IPS-18a (cell line): ENCODE results near the gene PXMP4.
"Not testable (repeated sequence)": the region's sequence is repeated elsewhere in the genome, so short reads cannot be mapped to it uniquely, and the experiment has no call there.

Experiments used
- H3K27ac ChIP-seq: one replicate; pipeline ENCODE4 v1.5.1; 2013; ENCODE audit warnings: low read length
- H3K27me3 ChIP-seq: one replicate; pipeline ENCODE4 v1.6.1; 2013; ENCODE audit warnings: mild to moderate bottlenecking, low read length; ENCODE audit not compliant: control insufficient read depth, insufficient read depth
- H3K36me3 ChIP-seq: one replicate; pipeline ENCODE4 v1.6.1; 2013; ENCODE audit warnings: low read depth, low read length; ENCODE audit not compliant: control insufficient read depth
- H3K4me1 ChIP-seq: one replicate; pipeline ENCODE4 v1.6.1; 2013; ENCODE audit warnings: low read depth, low read length; ENCODE audit not compliant: control insufficient read depth
- H3K4me3 ChIP-seq: one replicate; pipeline ENCODE4 v1.5.1; 2013; ENCODE audit warnings: low read length
- H3K9ac ChIP-seq: one replicate; pipeline ENCODE4 v1.6.1; 2013; ENCODE audit warnings: mild to moderate bottlenecking, low read length, moderate library complexity
- H3K9me3 ChIP-seq: one replicate; pipeline ENCODE4 v1.6.1; 2013; ENCODE audit warnings: low read depth, low read length; ENCODE audit not compliant: control insufficient read depth

Gene PXMP4, protein sequence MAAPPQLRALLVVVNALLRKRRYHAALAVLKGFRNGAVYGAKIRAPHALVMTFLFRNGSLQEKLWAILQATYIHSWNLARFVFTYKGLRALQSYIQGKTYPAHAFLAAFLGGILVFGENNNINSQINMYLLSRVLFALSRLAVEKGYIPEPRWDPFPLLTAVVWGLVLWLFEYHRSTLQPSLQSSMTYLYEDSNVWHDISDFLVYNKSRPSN

GRCh38 chr20:33719989-33720709, at the start of gene PXMP4:
Gene PXMP4 (minus strand): TSS chr20:33720310. CDS start chr20:33720207, 103 bp downstream.
- Histone ChIP-seq H3K4me3 (peak within 1 kb of the TSS; percentile 52), H3K27me3 (no peaks in the 10 kb centered on the region), H3K36me3 (no peaks in the 10 kb centered on the region), H3K27ac (no peak within 1 kb of the TSS), H3K4me1 (no peaks in the 10 kb centered on the region), H3K9ac (no peak within 1 kb of the TSS), H3K9me3 (no peaks in the 10 kb centered on the region)

DNA sequence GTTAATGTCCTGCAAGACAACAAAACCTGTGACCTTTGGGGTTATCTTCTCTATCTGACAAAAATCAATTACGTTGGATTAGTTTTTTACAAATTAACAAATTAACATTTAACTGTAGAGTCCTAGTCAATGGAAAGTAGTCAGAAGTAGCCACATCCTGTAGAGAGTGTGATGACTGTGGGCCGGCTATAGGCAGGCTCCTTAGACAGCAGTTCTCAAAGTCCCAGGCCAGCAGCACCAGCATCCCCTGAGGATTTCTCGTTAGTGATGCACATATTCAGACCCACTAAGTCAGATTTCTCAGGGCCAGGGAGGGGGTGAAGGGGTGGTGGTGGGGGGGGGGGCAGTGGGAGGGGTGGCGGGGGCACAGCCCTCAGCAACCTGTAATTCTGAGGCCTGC, 48.9 kb upstream of the PXMP4 start:
- H3K27me3 ChIP-seq: no peaks in the 10 kb centered on the region
- no peak overlapping the region for H3K27ac ChIP-seq
- H3K36me3 ChIP-seq: peaks cover 6% of the 10 kb centered on the region

GRCh38 chr20:33767777-33768138, 47.6 kb upstream of the PXMP4 start:
- Histone ChIP-seq H3K27me3 (no peaks in the 10 kb centered on the region), H3K36me3 (peaks cover 6% of the 10 kb centered on the region), H3K4me3 (no peak overlapping the region), H3K9me3 (no peaks in the 10 kb centered on the region), H3K27ac (no peak overlapping the region), H3K4me1 (no peaks in the 10 kb centered on the region), H3K9ac (no peak overlapping the region)

More for the DNA sequence above, 48.9 kb upstream of the PXMP4 start:
- Histone ChIP-seq H3K4me3 (no peak overlapping the region), H3K9me3 (no peaks in the 10 kb centered on the region), H3K4me1 (no peaks in the 10 kb centered on the region), H3K9ac (no peak overlapping the region)

DNA sequence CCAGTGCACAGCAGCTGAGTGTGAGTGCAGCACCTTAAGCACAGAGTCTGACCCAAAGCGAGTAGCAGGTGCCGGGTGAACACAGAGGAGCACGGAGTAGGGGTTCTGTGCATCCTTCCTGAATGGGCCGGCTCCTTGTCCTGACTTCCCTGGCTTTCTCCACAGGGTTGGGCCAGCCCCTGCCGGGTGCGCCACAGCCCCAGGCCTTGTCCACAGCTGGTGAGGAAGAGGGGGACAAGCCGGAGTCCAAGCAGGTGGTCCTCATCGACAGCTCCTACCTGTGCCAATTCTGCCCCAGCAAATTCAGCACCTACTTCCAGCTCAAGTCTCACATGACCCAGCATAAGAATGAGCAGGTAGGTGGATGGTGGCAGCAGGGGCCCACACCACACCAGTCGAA, 46.6 kb upstream of the PXMP4 start:
- H3K36me3 ChIP-seq: peaks cover 6% of the 10 kb centered on the region
- no peaks in the 10 kb centered on the region for H3K4me1 ChIP-seq
- H3K27me3 ChIP-seq: no peaks in the 10 kb centered on the region
- no peak overlapping the region for H3K4me3 ChIP-seq
- H3K9me3 ChIP-seq: no peaks in the 10 kb centered on the region
- no peak overlapping the region for H3K27ac ChIP-seq
- no peak overlapping the region for H3K9ac ChIP-seq

DNA sequence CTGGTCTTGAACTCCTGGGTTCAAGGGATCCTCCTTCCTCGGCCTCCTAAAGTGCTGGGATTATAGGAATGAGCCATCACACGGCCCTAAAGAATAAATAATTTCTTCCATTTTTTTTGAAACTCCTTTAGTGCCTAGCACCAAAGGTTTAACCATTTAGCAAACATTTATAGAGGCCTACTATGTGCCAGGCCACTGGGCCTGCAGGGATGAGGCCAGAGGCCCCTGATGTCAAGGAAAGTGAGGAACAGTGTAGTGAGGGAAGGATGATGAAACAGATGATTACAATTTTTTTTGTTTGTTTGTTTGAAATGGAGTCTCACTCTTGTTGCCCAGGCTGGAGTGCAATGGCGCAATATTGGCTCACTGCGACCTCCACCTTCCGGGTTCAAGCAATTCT, 45.5 kb upstream of the PXMP4 start:
- Histone ChIP-seq H3K4me3 (no peak overlapping the region), H3K9ac (no peak overlapping the region), H3K36me3 (peaks cover 6% of the 10 kb centered on the region), H3K27me3 (no peaks in the 10 kb centered on the region), H3K4me1 (no peaks in the 10 kb centered on the region), H3K27ac (no peak overlapping the region), H3K9me3 (no peaks in the 10 kb centered on the region)

DNA sequence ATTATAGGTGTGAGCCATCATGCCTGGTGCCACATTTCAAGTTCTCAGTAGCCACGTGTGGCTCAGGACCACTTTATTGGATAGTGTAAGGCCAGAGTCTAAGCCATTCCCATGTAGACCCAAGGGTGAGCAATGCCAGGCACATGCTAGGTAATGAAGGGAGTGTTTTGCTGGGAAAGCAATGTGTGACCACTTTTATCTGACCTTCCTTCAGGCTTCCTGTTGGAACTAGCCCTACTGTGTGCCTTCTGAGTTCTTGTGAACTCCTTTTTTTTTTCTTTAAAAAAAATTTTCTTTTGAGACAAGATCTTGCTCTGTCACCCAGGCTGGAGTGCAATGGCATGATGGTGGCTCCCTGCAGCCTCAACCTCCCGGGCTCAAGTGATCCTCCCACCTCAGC, 45.0 kb upstream of the PXMP4 start:
- H3K4me1 ChIP-seq: no peaks in the 10 kb centered on the region
- no peak overlapping the region for H3K4me3 ChIP-seq
- no peaks in the 10 kb centered on the region for H3K27me3 ChIP-seq
- H3K36me3 ChIP-seq: peaks cover 6% of the 10 kb centered on the region
- H3K9ac ChIP-seq: no peak overlapping the region
- no peak overlapping the region for H3K27ac ChIP-seq
- no peaks in the 10 kb centered on the region for H3K9me3 ChIP-seq

- Histone ChIP-seq H3K36me3 (peaks cover 3% of the 10 kb centered on the region), H3K4me1 (no peaks in the 10 kb centered on the region), H3K9me3 (no peaks in the 10 kb centered on the region), H3K9ac (no peak overlapping the region), H3K4me3 (no peak overlapping the region), H3K27me3 (no peaks in the 10 kb centered on the region), H3K27ac (no peak overlapping the region)
These were observed 41.7 kb upstream of the PXMP4 start for GRCh38 chr20:33761698-33762250.

DNA sequence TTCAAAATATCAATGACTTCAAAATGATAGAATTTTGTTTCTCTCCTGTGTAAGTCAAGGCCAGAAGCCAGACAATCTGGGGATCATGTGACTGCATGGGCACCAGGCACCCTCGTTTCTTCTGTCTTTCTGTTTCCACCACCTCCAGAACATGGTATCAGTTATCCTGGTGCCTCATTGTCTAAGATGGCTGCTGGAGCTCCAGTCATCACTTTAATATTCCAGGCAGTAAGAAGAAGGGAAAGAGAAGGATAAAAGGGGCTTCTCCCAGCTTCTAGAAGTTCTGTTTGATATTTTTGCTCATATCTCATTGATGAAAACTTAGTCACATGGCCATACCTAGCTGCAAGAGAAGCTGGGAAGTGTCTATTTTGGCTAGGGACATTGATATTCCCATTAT, 37.3 kb upstream of the PXMP4 start:
- H3K4me3 ChIP-seq: no peak overlapping the region
- H3K9ac ChIP-seq: no peak overlapping the region
- peaks cover 6% of the 10 kb centered on the region for H3K4me1 ChIP-seq
- H3K27me3 ChIP-seq: no peaks in the 10 kb centered on the region
- H3K27ac ChIP-seq: no peak overlapping the region
- H3K36me3 ChIP-seq: peaks cover 17% of the 10 kb centered on the region
- H3K9me3 ChIP-seq: no peaks in the 10 kb centered on the region

DNA sequence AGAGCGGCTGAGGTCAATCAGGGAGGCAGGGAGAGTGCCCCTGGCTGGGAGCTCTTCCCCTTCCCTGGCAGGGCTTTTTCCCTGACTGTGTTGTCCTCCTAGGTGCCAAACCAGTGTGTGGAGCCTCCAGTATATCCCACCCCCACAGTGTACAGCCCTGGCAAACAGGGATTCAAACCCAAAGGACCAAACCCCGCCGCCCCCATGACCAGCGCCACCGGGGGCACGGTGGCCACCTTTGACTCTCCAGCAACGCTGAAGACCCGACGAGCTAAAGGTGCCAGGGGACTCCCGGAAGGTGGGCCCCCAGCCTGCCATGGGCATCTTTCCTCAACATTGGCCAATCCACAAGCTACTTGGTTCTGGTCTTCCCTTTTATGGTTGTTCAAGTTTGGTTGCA, 36.9 kb upstream of the PXMP4 start:
- Histone ChIP-seq H3K27ac (no peak overlapping the region), H3K27me3 (no peaks in the 10 kb centered on the region), H3K9ac (no peak overlapping the region), H3K9me3 (no peaks in the 10 kb centered on the region), H3K36me3 (peaks cover 17% of the 10 kb centered on the region), H3K4me3 (no peak overlapping the region), H3K4me1 (peaks cover 6% of the 10 kb centered on the region)

GRCh38 chr20:33755936-33756490, 35.9 kb upstream of the PXMP4 start:
- H3K27ac ChIP-seq, H3K9ac ChIP-seq, H3K9me3 ChIP-seq, H3K27me3 ChIP-seq, H3K4me1 ChIP-seq, H3K4me3 ChIP-seq: not testable (repeated sequence)
- H3K36me3 ChIP-seq: peaks cover 19% of the 10 kb centered on the region

DNA sequence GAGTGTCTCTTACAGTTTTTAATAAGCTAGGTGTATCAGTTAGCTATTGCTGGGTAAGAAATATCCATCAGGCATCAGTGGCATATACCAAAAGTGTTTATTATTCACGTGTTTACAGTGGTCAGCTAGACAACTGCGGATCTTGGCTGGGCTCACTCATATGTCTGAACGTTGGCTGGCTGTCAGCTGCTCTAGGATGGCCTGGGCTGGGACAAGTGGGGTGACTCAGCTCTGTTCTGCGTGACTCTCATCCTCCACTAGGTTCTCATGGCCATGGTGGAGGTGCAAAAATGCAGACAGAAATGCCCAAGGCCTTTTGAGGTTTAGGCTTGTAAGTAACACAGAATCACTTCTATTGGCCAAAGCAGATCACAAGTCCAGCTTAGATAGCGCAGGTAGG, 33.7 kb upstream of the PXMP4 start:
- H3K4me3 ChIP-seq: no peak overlapping the region
- peaks cover 6% of the 10 kb centered on the region for H3K4me1 ChIP-seq
- H3K36me3 ChIP-seq: peaks cover 20% of the 10 kb centered on the region
- no peaks in the 10 kb centered on the region for H3K27me3 ChIP-seq
- H3K9me3 ChIP-seq: no peaks in the 10 kb centered on the region
- H3K27ac ChIP-seq: no peak overlapping the region
- no peak overlapping the region for H3K9ac ChIP-seq
